OCI-LY3 (cell line): ENCODE results near the gene SYNPO2.

Experiments
- EZH2phosphoT487 ChIP-seq: fragments of 200-600 bp; shearing (Covaris generic); IDR thresholded peaks from 2 replicates; pipeline ENCODE4 v1.6.1; 2018; ENCODE audit warnings: antibody characterized with exemption, mixed run types, low read depth
- TF ChIP-seq, protein P1 (sequence below): fragments of 200-600, 300-600 bp; sonication (generic); IDR thresholded peaks from 2 replicates; pipeline ENCODE4 v1.5.1; 2014; ENCODE audit warnings: antibody characterized with exemption, low read length, low read depth

DNA sequence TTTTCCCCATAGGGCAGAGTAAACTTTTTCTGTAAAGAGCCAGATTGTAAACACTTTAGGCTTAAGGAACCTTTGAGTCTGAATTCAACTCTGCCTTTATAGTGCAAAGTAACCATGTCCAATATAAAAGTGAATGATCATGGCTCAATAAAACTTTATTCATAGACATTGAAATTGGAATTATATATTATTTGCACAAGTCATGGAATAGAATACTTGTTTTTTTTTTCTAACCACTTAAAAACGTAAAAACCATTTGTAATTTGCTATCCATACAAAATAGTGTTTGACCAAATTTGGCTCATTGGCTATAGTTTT, 192.8 kb downstream of the SYNPO2 start:
- TF ChIP-seq, protein P1, sequence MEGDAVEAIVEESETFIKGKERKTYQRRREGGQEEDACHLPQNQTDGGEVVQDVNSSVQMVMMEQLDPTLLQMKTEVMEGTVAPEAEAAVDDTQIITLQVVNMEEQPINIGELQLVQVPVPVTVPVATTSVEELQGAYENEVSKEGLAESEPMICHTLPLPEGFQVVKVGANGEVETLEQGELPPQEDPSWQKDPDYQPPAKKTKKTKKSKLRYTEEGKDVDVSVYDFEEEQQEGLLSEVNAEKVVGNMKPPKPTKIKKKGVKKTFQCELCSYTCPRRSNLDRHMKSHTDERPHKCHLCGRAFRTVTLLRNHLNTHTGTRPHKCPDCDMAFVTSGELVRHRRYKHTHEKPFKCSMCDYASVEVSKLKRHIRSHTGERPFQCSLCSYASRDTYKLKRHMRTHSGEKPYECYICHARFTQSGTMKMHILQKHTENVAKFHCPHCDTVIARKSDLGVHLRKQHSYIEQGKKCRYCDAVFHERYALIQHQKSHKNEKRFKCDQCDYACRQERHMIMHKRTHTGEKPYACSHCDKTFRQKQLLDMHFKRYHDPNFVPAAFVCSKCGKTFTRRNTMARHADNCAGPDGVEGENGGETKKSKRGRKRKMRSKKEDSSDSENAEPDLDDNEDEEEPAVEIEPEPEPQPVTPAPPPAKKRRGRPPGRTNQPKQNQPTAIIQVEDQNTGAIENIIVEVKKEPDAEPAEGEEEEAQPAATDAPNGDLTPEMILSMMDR, result no peak
- TF ChIP-seq EZH2phosphoT487, result no peak
